AG09309 (cell line): ENCODE data around the gene SNRNP200.

Experiments used
- DNase-seq: peaks from one replicate; pipeline ENCODE4 v3.0.0-alpha.2; 2010; ENCODE audit warnings: low read depth
- H3K4me3 ChIP-seq: 2 replicates; pipeline ENCODE4 v1.5.1; 2011; ENCODE audit warnings: mild to moderate bottlenecking, low read depth, low read length, moderate library complexity; ENCODE audit not compliant: control insufficient read depth
- TF ChIP-seq, protein P1 (sequence below): IDR thresholded peaks from 2 replicates; pipeline ENCODE4 v1.5.1; 2011; ENCODE audit warnings: mild to moderate bottlenecking, low read depth, low read length, inconsistent platforms; ENCODE audit not compliant: insufficient read depth, control insufficient read depth; ENCODE audit errors: missing control alignments

The SNRNP200 gene

DNA sequence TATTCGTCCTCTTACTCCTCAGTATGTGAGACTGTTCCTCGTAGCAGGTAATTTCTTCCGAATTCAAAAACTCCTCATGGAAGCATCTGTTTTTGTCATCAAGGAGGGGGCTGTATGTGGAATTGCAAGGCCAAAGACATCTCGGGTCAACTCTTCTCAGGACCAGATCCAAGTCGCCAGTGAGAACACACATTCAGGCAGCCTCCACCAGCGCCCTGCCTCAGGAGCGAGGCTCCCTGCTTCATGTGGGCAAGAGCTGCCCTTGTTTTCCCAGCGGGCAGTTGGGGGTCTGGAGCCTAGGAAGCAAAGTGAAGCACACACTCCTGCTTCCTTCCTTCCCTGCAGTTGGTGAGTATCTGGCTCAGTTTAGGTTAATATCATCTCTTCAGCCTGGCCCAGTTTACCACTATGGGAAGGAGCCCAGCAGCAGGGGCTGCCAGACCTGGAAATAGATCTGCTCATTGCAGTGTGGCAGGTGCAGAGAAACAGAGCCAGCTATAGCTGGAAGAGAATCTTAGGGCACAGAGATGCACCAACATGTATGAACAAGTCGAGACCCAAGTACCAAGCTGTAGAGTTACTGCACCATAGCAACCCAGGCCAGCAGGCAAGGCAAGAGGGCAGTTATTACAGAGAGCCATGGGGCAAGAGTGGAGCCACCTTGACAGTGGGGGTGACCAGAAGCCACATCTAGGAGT, 64.9 kb downstream of the SNRNP200 start:
- no peak overlapping the region for H3K4me3 ChIP-seq
- TF ChIP-seq, protein P1, sequence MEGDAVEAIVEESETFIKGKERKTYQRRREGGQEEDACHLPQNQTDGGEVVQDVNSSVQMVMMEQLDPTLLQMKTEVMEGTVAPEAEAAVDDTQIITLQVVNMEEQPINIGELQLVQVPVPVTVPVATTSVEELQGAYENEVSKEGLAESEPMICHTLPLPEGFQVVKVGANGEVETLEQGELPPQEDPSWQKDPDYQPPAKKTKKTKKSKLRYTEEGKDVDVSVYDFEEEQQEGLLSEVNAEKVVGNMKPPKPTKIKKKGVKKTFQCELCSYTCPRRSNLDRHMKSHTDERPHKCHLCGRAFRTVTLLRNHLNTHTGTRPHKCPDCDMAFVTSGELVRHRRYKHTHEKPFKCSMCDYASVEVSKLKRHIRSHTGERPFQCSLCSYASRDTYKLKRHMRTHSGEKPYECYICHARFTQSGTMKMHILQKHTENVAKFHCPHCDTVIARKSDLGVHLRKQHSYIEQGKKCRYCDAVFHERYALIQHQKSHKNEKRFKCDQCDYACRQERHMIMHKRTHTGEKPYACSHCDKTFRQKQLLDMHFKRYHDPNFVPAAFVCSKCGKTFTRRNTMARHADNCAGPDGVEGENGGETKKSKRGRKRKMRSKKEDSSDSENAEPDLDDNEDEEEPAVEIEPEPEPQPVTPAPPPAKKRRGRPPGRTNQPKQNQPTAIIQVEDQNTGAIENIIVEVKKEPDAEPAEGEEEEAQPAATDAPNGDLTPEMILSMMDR = no peak
- DNase-seq = no peak

DNA sequence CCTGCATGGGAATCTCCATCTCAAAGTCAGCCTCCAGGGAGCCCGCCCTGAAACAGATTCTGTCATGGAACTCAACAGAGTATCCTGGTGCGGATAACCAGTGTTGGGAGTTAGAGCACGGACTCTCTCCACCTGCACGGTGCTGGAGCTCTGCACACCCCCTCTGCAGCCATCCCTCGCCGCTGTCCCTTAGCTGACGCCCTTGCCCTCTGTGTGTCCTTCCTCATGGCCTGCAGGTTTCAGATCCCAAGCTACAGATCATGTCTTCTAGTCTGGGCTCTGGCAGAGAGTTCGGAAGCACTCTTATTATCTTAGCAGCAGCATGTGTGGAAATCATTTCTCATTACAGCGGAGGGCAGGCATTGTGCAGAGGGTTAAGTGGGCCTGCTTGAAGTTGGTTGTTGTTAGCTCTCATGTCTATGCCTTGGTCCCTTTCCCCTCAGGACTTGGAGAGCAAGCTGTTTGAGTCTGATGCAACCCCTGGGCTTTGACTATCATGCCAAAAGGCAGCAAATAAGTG, 65.5 kb downstream of the SNRNP200 start:
- H3K4me3 ChIP-seq = no peak overlapping the region
- TF ChIP-seq, protein P1 = no peak
- DNase-seq = no peak

DNA sequence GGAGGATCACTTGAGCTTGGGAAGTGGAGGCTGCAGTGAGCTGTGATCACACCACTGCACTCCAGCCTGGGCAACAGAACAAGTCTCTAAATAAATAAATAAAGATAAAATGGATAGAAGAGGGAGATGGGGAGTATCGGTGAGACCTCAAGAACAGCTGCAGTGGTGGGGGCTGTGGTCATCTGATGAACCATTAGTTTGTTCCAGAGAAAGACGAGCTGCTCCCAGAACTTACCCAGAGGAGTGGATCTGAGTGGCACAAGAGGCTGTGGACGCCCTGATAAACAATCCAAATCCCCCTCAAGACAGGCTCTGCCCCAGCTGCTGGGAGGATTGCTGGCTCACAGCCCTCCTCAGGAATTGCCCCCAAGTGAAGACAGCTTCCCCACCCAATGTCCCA, 66.3 kb downstream of the SNRNP200 start:
- TF ChIP-seq, protein P1 = no peak
- no peak for DNase-seq
- H3K4me3 ChIP-seq = no peak overlapping the region

DNA sequence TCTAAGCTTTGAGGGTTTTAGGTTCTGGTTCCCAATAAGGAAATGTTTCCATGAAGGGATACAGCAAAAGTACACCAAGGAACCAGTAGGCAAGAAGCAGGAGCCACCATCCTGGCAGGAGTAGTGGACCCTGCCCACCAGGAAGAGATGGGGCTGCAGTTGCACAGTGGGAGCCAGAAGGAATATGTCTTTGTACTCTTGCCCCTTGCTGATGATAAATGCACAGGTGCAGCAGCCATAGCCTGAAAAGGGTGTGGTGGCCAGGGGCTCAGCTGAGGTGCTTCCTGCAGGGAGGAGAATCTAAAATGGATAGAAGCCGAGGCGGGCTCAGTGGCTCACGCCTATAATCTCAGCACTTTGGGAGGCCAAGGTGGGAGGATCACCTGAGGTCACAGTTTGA, 67.1 kb downstream of the SNRNP200 start:
- no peak for DNase-seq
- no peak overlapping the region for H3K4me3 ChIP-seq
- TF ChIP-seq, protein P1 = no peak

DNA sequence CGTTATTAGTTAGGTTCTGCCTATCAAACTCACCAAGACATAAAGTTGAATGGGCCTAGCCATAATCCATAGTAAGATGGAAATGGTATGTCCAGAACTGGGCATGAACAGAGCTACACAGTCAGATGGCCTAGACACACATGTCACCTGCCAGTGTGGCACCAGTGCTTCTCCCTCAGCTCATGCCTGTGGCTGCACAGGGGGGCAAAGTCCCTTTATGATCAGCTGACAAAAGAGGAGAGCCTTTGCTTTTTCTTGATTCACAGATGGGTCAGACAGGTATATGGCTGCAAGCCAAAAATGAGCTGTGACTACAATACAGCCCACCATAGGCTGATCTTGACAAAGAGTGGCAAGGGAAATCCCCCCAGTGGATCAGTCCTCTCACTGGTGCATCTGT, 68.5 kb downstream of the SNRNP200 start:
- DNase-seq = no peak
- TF ChIP-seq, protein P1 = no peak
- H3K4me3 ChIP-seq = no peak overlapping the region

DNA sequence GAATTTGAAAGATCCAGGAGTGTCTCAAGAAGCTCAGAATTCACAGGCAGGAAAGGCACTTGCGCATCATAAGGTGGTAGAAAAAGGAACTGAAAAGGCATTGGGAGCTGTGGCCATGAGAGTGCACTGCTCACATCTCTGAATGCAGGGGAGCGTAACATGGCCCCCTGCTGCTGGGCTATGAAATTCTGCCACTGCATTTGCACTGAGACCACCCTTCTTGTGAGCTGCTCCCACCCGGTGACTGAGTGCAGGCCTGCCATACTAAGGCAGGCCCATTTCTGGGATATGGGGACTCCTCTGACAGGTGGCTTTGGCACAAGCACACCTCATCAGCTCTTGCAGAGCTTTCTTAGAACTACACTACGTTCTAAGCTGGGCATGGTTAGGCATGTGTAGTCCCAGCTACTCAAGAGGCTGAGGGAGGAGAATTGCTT, 71.4 kb downstream of the SNRNP200 start:
- H3K4me3 ChIP-seq = no peak overlapping the region
- no peak for DNase-seq
- TF ChIP-seq, protein P1 = no peak
